Suppressor macrophage treated with lipopolysaccharide for 1 hour (primary cell): ENCODE results near the gene ECE1.
A peak's percentile ranks its signal among the peaks of the same experiment; 100 is the strongest.

ENCODE experiments used
- DNase-seq, 3 donors: peaks; one replicate each; pipeline ENCODE4 v3.0.0-alpha.2; 2020 to 2022

The ECE1 gene

DNA sequence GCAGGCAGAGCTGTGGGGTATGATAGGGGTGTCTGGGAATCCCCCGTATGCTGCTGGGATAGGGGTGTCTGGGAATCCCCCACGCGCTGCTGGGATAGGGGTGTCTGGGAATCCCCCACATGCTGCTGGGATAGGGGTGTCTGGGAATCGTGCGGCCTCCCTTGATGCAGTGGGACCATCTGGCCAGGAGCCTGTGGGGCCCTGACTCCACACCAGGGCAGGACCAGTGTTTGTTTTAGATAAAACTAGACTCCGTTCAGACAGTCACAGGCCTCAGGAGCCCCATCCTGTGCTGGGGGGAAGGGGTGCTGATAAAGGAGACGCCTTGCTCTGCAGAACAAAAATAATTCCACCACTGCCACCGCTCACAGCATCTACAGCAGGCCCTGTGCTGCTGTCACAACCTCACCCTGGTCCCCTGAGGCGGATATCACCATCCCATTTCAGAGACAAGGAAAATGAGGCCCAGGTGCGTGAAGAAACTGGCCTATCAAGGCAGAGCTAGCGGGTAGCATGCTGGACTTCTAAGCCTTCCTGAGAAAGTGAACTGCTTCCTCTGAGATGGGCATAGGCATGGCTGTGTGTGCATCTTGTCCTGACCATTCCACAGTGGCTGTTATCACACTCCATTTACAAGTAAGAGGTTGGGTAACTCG, 24.0 kb downstream of the ECE1 start:
- DNase-seq, result no peak

GRCh38 chr1:21265644-21266043, 24.6 kb downstream of the ECE1 start:
- DNase-seq, result no peak

DNA sequence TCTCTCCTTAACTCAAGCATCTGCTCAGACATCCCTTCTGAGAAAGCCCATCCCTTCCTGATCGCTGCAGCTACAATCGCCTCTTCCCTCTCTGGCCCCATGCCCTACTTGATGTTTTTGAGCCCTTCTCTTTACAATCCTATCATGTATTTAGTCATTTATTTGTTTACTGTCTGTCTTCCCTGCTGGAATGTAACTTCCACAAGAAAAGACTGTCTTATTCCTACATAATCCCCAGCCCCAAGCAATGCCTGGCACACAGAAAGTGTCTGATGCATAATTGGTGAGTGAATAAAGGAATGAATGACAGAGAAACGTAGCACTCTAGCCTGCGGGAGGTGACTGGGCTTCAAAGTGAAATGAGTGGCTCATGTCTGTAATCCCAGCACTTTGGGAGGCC, 25.4 kb downstream of the ECE1 start:
- no peak for DNase-seq

DNA sequence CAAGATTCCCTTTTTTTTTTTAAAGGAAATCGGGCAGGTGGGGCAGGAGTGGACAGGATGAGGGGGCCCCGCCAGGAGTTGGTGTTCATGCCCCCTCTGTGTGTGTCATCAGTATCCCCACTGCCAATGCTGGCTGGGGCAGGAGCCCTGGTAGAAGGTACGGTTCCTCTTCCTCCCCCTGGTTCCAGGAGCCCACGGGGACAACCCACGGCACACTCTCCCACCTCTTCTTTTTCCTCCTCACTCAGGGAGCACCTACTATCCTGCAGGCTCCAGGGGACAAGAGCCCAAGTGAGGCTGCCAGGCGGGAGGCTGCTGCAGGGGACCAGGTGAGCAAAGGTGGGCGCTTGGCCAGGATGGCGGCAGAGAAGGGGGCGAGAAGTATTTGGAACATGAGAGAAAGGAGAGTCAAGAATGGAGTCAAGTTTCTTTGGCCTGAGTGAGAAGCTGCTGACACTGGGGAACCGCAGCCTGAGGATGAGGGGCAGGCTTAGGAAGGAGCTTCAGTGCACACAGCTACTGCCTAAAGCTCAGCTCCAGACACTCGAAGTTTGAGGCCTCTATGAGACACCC, 26.5 kb downstream of the ECE1 start:
- DNase-seq, result no peak

DNA sequence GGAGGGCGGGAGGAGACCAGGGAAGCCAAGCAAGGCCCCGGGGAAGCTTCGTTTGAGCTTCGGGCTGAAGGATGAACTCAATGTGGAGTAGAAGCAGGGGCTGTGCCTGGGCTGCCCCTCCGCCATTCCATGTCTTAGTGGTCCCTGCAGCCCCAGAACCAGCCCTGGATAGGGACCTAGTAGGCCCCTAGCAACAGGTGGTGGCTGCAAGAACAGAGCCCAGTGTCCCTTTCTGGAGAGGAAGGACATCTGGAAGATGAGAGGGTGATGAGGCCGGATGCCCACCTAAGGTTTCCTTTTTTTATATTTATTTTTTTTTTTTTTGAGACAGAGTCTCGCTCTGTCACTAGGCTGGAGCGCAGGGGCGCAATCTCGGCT, 27.2 kb downstream of the ECE1 start:
- DNase-seq, result no peak

DNA sequence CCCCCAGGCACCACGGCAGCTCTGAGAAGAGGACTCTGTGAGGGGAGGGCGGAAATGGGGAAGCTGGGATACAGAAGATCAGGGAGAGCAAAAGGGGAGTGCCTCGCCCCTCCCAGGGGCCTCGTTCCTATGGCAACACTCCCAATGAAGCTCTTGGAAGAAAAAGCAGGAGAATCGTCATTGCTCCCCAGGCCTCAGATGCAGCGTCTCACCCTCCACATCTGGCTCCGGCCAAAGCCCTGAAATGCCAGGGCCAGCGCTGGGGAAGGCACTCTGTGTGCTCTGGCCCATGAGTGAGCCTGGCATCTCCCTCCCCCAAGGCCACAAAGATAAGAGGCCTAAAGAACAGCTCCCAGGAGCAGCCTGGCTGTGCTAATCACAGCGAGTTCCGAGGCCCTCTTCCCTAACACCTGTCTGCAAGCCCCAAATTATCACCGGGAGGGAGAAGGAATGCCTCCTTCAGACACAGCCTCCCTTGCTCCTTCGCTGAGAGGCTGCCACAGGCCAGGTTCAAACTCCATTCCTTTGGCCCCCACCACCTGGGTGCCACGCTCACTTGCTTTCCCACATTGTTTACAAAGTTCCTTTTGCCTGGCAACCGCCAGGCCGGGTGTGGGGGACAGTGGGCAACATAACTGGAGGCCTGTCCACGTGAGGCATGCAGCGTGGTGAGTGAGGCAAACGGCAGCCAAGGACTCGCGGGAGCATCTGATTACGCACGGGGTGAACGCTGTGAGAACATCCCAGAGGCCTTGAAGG, 27.8 kb downstream of the ECE1 start:
- peak; percentile 27 to 51 (median 31) for DNase-seq

DNA sequence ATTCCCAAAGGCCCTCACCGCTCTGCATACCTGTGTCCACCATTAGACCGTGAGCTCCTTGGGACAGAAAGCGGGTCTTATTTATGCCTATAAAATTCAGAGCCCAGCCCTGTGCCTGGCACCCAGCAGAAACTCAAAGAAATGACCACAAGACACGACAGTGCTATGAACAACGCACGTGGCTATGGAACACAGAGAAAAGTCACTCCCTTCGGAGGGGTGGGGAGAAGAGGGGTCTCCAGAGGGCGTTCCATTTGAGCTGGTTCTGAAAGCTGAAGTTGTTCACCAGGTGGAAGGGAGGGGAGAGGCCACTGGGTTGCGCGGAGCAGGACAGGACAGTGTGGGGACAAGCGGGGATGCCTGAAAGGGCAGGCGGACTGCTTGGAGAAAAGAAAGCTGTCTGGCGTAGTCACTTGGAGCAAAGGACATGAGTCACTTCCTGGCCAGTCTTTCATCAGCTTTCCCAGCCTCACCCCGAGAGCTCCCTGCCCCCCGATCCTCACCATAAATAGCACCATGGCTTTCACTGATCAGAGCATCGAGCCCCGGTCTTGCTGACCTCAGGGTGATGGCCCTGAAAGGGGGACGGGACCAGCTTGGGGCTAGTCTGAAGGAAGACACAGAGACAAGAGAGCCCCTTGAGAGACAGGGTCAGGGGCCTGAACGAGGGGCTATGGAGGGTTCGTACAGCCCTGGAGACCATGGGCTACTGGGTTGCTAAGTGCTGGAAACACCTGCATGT, 28.5 kb downstream of the ECE1 start:
- peak; percentile 90 to 91 (median 90) for DNase-seq

- no peak for DNase-seq
Observed at GRCh38 chr1:21260405-21261125, 29.7 kb downstream of the ECE1 start.

GRCh38 chr1:21259316-21260076, 30.8 kb downstream of the ECE1 start:
- DNase-seq, result no peak

GRCh38 chr1:21258331-21259134, 31.7 kb downstream of the ECE1 start:
- DNase-seq, result no peak

GRCh38 chr1:21257431-21258135, 32.7 kb downstream of the ECE1 start:
- no peak for DNase-seq

DNA sequence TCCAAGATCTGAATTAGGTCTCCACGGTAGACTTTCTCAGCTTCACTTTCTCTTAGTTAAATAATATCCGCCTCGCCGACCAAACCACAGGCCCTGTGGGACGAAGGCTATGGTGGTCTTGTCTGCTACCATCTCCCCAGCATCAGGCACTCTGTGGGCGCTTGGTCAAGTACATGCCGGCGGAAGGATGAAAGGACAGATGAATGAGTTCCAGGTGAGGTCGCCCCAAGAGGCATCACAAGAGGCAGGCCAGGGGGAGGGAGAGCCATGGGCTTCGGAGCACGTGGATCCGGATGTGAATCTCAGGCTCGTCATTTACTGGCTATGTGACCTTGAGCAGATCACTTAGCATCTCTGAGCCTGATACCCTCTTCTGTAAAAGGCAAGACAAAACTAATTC, 33.5 kb downstream of the ECE1 start:
- no peak for DNase-seq

DNA sequence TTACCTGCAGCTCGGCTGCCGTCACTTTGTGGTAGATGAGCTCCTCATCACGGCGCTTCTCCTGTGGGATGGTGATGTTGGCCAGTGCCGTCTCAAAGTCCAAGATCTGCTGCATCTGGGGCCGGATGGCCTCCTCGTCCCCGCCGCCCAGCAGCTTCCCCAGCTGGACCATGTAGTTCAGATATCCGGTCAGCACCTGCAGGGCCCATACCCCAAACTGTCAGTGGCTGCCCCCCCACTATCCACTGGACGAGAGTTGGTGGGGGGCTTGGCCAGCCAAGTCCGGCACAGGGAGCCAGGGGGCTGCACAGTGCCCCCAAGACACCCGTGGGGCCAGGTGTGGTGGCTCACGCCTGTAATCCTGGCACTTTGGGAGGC, 34.3 kb downstream of the ECE1 start:
- DNase-seq, result no peak

GRCh38 chr1:21255284-21255942, 34.9 kb downstream of the ECE1 start:
- DNase-seq, result peak; percentile 95 to 97 (median 96)

DNA sequence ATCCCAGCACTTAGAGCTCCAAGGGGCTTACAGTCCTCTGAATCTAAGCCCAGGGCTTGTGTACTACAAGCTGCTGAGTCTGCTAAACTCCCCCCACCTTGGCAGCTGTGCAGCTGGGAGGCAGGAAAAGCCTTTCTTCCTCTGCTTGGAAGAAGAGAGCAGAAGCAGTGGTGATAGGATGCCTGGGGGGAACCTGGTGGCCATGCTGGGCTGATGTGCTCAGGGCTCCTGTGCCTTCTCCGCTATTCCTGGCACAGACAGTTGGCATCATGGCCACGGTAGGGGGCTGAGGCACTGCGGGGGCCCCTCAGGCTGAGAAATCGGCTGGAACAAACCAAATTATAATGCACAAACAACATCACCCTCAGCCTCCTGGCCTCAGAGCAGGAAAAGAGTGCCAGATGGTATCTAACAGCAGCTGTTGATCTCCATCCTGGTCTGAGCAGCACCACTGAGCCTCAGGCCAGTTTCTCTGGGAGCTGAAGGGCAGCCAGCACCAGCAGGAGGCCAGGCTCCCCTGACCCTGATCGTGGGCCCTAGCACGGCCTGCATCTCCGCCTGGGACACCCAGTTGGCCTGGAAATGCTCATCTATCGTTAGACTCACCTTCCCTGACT, 35.8 kb downstream of the ECE1 start:
- DNase-seq, result no peak

- DNase-seq, result no peak
Observed at GRCh38 chr1:21251773-21252471, 38.3 kb downstream of the ECE1 start.

GRCh38 chr1:21249940-21250493, 40.2 kb downstream of the ECE1 start:
- no peak for DNase-seq

DNA sequence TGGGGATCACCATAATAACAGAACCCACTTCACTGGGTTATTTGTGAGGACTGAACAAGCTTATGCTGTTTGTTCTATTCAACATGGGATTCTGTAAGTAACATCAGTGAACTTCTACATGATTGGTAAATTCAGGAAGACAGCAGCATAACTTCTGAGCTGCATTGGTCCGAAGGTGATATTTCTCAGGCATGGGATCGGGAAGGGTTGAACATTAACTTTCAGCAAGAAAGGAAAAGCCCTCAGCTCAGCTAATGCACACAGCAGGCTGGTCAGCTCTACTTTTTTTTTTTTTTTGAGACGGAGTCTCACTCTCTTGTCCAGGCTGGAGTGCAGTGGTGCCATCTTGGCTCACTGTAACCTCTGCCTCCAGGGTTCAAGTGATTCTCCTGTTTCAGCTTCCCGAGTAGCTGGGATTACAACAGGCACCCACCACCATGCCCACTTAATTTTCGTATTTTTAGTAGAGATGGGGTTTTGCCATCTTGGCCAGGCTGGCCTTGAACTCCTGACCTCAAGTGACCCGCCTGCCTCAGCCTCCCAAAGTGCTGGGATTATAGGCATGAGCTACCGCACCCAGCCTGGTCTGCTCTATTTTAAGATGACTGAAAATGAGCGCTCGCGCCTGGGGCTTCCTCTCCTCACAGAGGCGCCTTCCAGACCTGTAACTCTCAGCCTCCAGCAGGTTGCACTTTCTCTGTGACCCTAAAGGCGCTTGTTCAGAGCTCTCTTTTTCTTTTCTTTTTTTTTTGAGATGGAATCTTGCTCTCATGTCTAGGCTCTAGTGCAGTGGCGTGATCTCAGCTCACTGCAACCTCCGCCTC, 42.2 kb downstream of the ECE1 start:
- DNase-seq, result no peak
